NCI-H2227 (cell line): ENCODE measurements around the gene MAGEB1.

Experiments
- DNase-seq: peaks from one replicate; lab custom pipeline; 2025; ENCODE audit not compliant: unreplicated experiment; lab: John Stamatoyannopoulos, UW

The MAGEB1 gene

DNA sequence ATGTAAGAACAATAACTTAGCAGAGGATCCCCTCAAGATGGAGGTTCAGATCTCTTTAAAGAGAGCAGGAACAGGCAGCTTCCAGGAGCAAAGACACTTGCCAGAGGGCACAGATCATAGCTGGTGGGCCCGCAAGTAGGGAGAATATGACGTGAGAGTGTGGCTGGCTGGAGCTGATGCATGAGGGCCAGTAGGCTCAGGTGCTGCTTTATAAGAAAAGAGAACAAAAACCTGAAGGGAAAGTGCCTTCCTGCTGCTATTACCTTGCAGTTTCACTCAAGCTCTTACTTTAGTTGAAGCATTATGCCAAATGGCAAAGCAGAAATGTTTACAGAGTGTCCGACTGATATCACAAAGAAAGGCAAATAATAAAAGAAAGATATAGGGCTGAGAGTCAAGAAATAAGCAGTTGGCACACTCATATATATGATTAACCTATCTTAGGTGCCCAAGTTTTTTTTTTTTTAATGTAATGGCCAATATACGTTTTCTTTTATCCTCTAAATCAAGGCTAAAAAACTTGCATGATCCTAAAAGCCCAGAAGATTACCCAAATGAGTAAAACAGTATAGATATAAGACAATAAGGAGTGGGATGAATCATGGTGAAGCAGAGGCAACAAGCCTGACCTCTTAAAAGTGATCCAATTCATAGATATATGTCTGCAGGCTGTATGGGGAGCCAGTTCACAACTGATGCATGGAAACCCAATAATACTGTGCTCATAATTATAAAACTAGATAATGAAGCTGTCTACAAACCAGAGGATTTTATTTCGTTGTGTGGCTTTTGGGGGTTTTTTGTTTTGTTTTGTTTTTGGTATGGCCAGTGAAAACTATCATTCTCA is 49.7 kb downstream of the MAGEB1 start:
- no peak for DNase-seq

GRCh38 chrX:30301208-30301607 is 54.3 kb downstream of the MAGEB1 start:
- DNase-seq = no peak
